GM19193 (cell line): ENCODE data around the gene FAAP100.

Experiments
- POLR2A ChIP-seq: IDR thresholded peaks from 4 replicates; pipeline ENCODE4 v1.6.1; 2011; ENCODE audit not compliant: insufficient read depth, insufficient read length; ENCODE audit errors: extremely low read depth

The FAAP100 gene

DNA sequence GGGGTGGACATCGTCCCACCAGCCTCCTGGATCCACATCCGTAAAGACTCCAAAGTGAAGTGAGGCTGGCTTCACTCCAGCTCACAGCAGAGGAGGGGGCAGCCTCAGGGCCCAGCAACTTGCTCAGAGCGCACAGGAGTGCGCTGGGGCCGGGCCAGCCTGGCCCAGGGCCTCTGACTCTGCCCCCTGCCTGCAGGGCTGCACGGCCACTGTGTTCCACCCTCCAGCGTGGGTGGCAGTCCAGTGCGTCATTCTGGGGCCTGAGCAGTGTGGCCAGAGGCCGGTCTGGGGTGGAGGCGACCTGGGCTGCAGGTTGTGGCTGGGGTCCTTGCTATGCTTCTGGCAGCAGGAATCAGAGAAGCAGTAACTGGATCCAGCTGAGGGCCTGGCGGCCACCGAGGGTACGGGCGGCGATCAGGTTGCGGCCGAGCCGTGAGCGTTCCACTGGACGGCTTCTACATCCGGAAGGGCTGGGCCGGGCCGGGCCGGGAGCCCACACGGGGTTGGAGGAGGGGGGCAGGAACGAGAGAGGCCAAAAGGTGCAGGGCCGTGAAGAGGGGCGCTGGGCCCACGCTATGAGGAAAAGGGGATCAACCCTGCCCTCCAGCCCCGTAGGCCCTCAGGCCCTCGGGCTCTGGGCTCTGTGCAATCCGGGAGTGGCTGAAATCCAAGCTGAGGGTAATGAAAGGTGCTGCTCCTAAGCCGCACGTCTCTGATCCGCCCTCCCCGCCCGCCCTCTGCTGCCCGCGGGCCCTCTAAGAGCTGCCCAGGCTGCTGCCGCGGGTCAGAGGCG, 24.4 kb downstream of the FAAP100 start, which contains the start of gene FSCN2:
TSS of gene FSCN2 (plus strand) at position 787 of the 793 bp plus-strand sequence. CDS start 155 bp downstream, outside the sequence.
- TF ChIP-seq POLR2A: no peak

GRCh38 chr17:81526662-81527571, 25.2 kb downstream of the FAAP100 start:
- no peak for TF ChIP-seq POLR2A

- TF ChIP-seq POLR2A: no peak
Observed at GRCh38 chr17:81524865-81525159, 27.3 kb downstream of the FAAP100 start.

DNA sequence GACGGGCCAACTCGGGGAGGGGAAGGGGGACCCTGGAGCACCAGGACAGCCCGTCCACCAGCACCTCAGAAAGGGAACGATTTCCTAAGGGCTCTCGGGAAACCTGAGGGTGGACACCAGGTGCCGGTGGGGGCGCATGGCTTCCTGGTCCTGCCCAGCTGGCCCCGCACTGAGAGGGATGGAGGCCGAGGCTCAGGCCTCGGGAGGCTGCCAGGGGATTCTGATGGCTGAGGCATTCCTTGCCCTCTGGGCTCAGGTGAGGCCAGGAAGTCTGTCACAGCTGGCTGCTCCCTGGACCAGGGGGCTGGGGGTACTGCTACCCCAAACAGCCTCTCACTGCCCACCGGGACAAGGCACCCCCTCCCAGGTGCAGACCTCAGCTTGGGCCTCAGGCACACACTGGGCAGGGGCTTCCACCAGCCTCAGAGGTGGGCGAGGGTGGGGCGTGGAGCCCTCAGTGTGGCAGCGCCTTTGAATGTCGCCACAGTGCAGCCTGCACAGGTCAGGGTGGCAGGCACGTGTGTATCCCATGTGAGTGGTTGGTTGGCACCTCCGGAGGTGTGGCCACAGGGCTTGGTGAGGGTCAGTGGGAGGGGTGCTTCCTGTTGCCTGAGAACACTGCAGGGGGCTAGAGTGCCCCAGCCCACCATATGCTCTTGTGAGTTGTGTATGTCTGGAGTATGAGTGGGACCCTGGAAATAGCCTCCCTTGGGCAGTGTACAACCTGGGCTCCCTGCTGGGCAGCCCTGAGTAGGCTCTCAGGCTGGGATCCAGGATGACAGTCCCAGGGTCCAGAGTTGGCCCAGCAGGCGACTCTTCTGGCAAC, 27.9 kb downstream of the FAAP100 start:
- TF ChIP-seq POLR2A: no peak

DNA sequence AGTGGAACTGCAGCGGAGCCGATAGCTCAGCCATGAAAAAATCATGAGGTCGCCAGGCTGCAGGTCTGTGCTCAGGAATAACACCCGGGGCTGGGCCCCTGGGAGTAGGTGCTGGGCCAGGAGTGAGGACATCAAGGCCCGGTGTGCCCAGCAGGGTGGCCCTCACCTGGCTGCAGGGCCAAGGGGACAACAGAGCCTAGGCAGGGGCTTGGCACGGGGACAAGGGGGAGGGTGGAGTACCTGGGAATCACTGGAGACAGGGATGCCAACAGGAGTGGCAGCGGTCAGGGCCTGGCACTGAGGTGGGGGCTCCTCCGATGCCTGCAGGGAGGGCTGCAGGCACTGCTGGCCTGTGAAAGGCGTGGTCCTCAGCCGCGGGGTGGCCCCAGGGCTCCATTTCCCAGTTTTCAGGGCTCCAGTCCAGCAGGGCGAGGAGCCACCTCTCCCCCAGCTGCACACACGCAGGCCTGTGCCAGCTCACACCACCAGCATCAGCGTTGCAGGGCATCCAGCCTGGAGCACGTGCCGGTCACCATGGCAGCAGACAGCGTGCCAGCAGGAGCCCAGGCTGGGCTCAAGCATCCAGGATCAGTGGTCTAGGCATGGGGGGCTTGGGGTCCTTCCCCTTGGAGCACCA, 28.6 kb downstream of the FAAP100 start:
- TF ChIP-seq POLR2A: no peak

DNA sequence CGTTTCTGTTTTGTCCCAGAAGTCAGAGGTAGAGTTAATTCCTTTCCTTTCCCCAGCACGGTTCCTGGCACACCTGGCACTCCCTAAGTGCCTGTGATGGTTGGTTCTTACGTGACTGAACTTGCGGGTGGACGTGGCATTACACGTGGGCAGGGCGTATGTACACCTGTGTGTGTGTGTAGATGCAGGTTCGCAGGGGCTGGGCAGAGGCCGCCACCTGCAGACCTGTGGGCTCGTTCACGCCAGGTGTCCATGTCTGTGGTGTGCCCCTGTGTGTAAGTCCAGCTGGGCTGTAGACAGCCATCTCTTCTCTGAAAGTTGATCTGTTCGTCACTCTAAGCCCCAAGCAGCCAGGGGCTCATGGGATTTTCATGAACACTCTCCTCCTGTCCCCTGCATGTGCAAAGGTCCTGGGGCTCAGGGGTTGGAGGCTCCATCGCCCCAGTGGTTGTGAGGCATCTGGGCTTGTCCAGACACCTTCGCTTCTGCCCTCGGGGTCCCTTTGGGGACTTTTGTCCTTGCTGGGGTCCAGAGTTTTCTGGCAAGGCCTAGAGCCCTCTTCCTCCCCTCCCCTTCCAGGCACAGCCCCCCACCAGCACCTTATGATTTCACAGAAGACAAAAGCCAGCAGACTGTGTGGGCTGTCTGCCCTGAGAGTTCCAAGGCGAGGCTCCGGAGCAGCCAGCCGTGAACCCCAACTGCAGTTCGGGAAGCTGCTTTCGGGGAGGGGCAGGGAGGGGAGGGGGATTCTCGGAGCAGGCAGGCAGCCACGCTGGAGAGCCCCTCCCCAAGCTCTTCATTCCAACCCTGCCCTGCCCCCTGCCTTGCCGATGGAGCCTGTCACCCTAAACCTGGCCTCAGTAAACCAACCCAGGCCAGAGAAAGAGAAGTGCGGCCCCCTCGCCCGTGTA, 29.4 kb downstream of the FAAP100 start:
- no peak for TF ChIP-seq POLR2A

GRCh38 chr17:81520021-81520901, 31.9 kb downstream of the FAAP100 start:
- no peak for TF ChIP-seq POLR2A

- no peak for TF ChIP-seq POLR2A
Observed at GRCh38 chr17:81519284-81520020, 32.7 kb downstream of the FAAP100 start.

GRCh38 chr17:81518785-81519283, 33.3 kb downstream of the FAAP100 start:
- TF ChIP-seq POLR2A: peak; percentile 37

DNA sequence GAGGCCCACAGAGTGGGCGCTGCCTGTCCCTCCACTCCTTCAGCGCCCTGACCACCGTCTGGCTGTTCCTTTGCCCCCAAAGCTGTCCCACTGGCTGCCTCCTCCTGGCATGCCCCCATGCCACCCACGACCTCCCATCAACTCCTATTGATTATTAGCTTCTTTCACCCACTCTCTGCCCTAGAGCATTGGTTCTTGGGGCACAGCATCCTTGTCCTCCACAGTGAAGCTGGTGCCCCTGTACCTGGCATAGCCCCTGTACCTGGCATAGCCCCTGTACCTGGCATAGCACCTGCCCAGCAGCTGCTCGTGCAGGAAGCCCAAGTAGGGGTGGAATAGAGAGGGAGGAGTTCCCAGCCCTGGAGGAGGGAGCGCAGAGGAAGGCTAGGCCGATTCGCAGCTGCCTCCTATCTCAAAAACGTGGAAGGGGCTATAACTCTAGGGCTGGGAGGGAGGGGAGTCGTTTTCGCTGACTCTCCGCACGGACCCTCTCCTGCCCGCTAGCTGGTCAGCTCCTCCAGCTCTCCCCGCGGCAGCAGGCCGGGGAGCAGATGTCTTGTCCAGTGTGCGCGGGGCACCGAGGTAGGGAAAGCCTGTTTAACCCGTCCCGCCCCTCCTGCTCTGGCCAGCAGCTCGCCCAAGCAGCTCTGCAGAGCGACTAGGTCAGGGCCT, 33.9 kb downstream of the FAAP100 start:
- no peak for TF ChIP-seq POLR2A
